Stimulated activated CD8-positive, alpha-beta memory T cell treated with anti-CD3 and anti-CD28 coated beads, Interleukin-4, amount 100 ng/mL, for 24 hours (primary cell): ENCODE measurements around the gene NOTCH2.

Experiments used
- DNase-seq: peaks from one replicate; pipeline ENCODE4 v3.0.0-alpha.2; 2020; ENCODE audit warnings: low read depth

NOTCH2 gene

DNA sequence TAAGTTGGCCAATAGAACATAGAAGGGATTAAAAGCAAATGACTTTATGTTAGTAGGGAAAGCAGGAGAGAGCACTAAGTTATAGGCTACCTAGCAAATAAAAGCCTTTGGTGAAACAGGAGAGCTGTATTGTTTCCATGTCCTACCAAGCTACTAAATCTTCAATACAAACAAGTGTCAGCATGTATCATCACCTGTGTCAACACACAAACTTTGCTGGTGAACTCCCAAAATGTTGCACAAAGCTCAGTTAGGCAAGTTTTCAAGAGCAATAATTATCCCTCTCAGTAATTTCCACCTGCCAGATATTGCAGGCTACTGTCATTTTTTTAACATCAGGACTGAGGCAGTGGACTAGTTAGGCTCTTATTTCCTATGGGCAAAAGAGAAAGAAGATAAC is 95.4 kb downstream of the NOTCH2 start:
- no peak for DNase-seq

DNA sequence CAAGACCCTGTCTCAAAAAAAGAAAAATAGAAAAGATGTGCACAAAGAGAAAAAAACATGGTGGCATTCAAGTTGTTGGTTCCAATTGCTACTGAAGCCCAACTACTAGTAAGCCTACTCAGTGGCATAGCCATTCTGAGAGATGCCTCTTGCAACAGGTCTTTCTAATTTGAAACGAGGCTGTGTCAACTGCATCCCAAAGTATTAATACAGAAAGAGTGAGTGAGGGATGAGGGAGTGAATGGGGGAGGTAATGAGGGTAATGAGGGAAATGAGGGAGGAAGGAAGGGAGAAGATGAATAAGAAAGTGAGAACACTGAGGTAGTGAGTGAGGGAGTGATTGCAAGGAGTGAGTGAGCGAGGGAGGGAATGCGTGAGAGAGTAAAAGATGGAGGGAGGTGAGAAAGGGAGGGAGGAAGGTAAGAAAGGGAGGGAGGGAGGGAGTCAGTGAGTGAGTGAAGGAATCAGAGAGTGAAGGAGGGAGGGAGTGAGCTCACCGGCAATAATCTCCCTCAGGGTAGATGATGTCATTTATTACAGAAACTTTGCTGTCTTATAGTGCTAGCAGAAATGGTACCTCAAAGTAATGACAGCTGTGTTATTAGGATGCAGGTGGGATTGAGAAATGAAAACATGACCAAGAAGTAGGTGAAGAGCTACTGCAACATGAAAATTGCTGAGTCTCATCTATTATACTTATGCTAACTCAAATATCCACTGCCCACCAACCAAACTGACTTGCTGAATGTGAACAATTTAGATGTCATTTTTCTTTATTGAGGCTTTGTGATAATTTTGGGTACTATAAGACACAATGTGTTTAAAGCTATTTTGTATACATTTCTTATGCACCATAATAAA is 97.5 kb downstream of the NOTCH2 start:
- DNase-seq = no peak

DNA sequence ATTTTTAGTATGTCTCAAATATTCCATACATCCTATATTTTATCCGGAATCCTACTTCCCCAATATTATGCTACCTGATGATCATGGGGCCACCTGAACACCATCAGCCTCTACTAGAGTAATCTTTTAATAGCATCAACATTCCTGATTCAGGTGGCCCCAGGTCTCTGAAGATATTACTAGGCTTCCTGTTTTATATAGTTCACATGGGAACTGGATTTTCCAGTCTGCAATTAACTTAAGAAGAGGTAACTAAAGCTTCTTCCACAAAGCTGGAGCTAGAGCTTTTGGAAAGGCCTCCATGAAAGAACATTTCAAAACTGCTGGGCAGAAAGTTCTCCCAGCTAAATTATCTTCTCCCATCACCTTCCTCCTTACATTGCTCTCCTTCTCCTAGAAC is 100.9 kb downstream of the NOTCH2 start:
- DNase-seq = no peak

DNA sequence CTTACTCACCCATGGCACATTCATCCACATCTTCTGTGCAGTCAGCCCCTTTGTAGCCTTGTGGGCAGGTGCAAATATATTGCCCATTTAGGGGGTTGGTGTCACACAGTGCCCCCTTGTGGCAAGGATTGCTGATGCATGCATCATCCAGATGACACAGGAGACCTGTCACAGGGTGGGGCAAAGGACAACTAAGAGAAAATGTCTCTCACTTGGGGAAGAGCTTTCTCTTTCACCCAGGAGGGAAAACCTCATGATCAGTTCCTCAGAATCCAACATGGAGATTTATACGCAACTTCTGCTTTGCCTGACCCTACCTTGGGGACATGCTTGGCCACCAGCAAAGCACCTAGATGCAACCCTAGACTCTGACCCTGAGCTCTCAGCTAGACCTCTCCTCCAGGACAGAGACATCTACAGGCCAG is 101.4 kb downstream of the NOTCH2 start:
- peak; percentile 70 for DNase-seq

- no peak for DNase-seq
These were observed 102.8 kb downstream of the NOTCH2 start for GRCh38 chr1:119966681-119967080.

DNA sequence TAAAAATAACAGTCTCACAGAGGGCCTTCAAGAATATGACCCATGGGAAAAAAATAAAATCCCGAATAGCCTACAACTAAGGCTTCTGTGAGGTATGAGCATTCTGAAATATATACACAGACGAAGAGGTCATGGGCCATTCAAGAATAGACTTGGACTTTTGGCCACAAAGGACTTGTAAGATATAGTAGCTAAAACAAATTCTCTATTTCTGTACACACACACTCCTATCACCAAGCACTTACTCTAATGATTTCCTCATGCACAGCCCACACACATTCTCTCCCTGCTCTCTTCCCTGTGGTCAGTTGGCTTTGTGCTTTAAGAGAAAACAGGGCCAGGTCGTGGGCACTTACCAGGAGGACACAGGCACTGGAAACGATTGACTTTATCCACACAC is 103.4 kb downstream of the NOTCH2 start:
- no peak for DNase-seq

DNA sequence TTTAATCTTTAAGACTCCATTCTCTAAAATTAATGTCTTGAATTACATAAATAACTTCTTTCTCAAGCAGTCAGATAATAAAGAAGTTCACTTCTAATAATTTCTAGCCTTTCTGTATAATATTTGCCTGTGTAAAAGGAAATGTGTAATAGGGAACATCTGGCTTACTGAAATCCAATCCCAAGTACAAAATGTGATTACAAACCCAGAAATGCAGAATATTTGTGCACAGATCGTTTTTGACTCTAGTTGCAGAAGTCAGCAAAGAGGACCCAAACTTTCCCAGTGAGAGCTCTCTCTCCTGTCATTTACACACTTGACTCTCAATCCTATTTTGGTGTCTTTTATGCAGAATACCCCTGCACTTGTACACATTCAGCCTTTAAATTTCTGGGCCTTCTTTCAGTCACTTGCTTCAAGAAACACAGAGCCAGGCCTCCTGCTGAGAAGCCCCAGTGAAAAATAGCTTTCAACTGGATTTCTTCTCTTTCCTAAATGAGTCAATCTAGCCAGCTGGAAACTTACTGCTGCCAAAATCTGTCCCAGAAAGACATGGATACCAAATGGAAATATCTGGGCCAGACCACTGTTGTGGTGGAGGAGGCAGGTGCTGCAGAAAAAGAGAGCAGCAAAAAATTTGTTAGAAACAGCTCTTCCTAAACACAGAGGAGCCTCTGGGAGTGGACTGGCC is 104.6 kb downstream of the NOTCH2 start:
- DNase-seq = no peak

DNA sequence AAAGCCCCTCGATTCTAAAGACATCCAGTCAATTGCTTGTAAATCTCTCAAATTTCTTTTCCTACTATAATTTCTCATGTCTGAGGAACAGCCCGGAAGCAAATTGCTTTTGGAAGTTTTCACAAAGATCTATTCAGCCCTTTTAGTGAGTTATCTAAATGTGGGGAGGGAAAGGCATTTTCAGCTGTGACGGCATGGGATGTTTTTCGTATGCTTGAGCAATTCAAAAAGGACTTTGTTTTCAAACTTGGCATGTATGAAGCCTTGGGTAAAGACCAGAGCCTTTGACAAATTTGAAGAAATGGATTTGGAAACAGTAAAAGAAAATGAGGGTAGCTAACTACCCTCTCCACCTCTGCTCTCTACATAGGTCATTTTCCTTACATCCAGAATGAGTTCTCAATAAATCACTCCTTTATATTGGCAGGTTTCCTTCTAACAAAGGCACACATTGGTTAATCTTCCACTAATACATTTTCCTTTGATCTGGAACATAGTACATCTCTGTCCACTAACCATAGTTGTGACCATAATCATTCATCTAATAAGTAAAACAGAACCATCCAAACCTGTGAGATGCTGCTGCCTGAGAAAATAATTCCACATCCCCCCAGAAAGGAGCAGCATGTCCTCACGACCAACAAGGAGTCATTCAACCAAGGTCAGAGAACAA is 107.0 kb downstream of the NOTCH2 start:
- no peak for DNase-seq

- DNase-seq = no peak
These were observed 109.0 kb downstream of the NOTCH2 start for GRCh38 chr1:119960501-119960900.

- DNase-seq = no peak
These were observed 109.9 kb downstream of the NOTCH2 start for GRCh38 chr1:119959268-119960220.

- no peak for DNase-seq
These were observed 111.2 kb downstream of the NOTCH2 start for GRCh38 chr1:119958223-119958622.

- DNase-seq = no peak
These were observed 113.2 kb downstream of the NOTCH2 start for GRCh38 chr1:119956306-119956705.

DNA sequence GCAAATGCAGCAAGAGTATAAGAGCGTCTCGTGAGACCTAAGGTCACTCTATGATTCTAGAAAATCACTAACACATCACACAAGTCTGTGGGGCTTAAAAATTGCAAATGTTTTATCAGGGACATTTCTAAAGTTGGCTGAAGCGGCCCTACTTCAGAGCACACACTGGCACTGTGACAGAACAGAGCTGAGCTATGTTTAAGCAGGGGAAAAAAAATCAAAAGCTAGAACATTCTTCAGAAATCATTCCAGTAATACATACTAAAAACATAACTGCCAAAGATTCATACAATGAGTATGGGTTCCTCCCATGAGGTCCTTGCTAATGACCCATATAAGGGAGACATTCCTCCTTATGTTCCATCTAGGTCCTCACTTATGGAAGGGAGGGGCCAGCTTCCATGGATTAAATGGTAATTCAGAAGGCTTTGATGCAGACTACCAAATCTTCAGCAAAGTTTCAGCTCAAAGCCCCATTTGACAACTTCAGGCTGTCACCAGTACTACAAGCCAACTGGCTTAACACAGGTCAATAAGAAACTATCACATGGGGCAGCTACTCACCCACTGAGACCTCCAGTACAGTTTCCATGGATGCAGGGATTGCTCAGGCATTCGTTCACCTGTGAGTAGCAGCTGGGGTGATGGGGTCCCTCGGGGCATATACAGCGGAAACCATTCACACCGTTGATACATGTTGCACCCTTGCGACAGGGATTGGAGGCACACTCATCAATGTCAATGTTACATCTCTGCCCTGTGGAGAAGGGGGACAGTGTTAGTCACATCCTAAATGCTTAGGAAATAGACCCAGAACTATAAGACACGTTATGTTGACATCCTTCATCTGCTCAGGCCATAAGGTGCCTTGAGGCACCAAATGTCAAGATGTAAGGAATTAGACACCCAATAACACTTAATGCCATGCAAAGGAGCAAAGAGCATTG is 114.7 kb downstream of the NOTCH2 start:
- no peak for DNase-seq

GRCh38 chr1:119953266-119953998 is 116.0 kb downstream of the NOTCH2 start:
- no peak for DNase-seq

DNA sequence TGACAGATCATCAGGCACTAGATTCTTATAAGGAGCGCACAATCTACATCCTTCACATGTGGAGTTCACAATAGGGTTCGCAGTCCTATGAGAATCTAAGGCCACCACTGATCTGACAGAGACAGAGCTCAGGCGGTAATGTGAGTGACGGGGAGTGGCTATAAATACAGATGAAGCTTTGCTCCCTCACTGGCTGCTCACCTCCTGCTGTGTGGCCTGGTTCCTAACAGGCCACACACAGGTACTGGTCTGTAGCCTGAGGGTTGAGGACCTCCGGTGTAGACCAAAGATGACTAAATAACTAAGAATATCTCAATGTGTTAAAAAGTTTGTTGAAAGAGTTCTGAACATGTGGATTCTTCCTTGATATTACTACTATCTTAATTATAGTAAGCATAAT is 117.0 kb downstream of the NOTCH2 start:
- no peak for DNase-seq

GRCh38 chr1:119948342-119949214 is 120.9 kb downstream of the NOTCH2 start:
- peak; percentile 62 for DNase-seq

GRCh38 chr1:119947468-119947867 is 122.0 kb downstream of the NOTCH2 start:
- DNase-seq = no peak

- no peak for DNase-seq
These were observed 122.7 kb downstream of the NOTCH2 start for GRCh38 chr1:119946724-119947123.

DNA sequence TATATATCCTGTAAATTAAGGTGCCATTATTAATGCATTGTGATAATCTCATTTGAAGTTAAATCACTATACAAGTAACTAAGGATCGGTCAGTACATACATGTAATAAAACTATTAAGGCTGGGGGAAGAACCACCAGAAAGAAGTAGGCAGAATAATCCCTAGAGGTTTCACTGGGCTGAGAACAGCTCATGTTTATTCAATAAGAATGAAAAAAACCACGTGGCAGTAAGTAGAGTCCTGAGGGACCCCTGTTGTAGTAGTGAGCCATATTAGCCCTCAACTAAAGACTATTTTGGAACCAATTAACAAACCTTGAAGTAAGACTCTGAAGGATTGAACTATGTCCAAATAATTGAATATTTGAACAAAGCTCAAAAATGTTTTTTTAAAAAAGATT is 126.2 kb downstream of the NOTCH2 start:
- no peak for DNase-seq
